Gastrocnemius medialis (tissue), 4 donors: ENCODE data around the gene HES5. TPM values are rescaled to one million over a fixed set of nuclear protein-coding genes. Genes with fewer than 3 reads are reported as not detected.

Experiments
- ATAC-seq, 2 donors: fragments of 150-250 bp; one replicate each; pipeline ENCODE4 v1.9.1; 2016
- DNase-seq, 2 donors: peaks; one replicate each; pipeline ENCODE4 v3.0.0-alpha.2; 2019
- H3K27ac ChIP-seq, 4 donors: fragments of 200-600 bp; sonication (generic); 1 replicate in 1 of 4; 2 replicates in 3 of 4; pipeline ENCODE4 v1.5.1; 2016 to 2018; ENCODE audit warnings: mild to moderate bottlenecking in 2 of 4, moderate library complexity in 1 of 4
- H3K27me3 ChIP-seq, 3 donors: fragments of 200-600 bp; sonication (generic) in 2 of 3; 1 replicate in 1 of 3; 2 replicates in 2 of 3; pipeline versions ENCODE4 v1.5.1 to v1.6.0; 2016 to 2019; ENCODE audit warnings: mild to moderate bottlenecking in 1 of 3, moderate library complexity in 1 of 3
- H3K36me3 ChIP-seq, 2 donors: fragments of 200-600 bp; sonication (generic) in 1 of 2; one replicate each; pipeline ENCODE4 v1.5.1; 2017 to 2018
- H3K4me1 ChIP-seq, 2 donors: fragments of 200-600 bp; sonication (generic) in 1 of 2; one replicate each; pipeline ENCODE4 v1.5.1; 2016 to 2017; ENCODE audit warnings: mild to moderate bottlenecking in 2 of 2
- H3K4me3 ChIP-seq, 4 donors: fragments of 200-600 bp; sonication (generic) in 3 of 4; 1 replicate in 1 of 4; 2 replicates in 3 of 4; pipeline ENCODE4 v1.5.1; 2016 to 2019; ENCODE audit warnings: mild to moderate bottlenecking in 2 of 4
- H3K9me3 ChIP-seq, 3 donors: fragments of 200-600 bp; sonication (generic) in 2 of 3; 1 replicate in 1 of 3; 2 replicates in 2 of 3; pipeline ENCODE4 v1.5.1; 2016 to 2019
- POLR2A ChIP-seq, 2 donors: fragments of 450-650 bp; IDR thresholded peaks; one replicate each; pipeline ENCODE4 v1.6.1; 2017; ENCODE audit warnings: antibody characterized with exemption in 2 of 2, mild to moderate bottlenecking in 2 of 2, moderate library complexity in 2 of 2
- in situ Hi-C, 4 donors: fragments of 200-750 bp; cut with MboI; loops; one replicate each; pipeline versions ENCODE4 v1.15.0 to v1.8.0; 2017; ENCODE audit warnings: low sequenced_read_pairs in 4 of 4
- intact Hi-C: fragments of 100-400 bp; cut with DNase I; formaldehyde crosslinking; loops from one replicate; pipeline ENCODE4 v1.15.1; 2023; ENCODE audit warnings: low total_unique reads
- total RNA-seq, 4 donors: library from RNA; depleted of rRNA; stranded (reverse); fragments of >200 nt; gene quantifications; one replicate each; pipeline versions ENCODE4 v1.1.0 to v1.2.3, GENCODE V29; 2016
- TF ChIP-seq, protein P1 (sequence below), 5 experiments: fragments of 450-650 bp in 3 of 5; fragments of 200-600 bp in 2 of 5; sonication (generic) in 2 of 5; IDR thresholded peaks in 4 of 5; conservative IDR thresholded peaks in 1 of 5; 1 replicate in 4 of 5; 2 replicates in 1 of 5; pipeline ENCODE4 v1.5.1; 2016 to 2019; ENCODE audit warnings: antibody characterized with exemption in 5 of 5, mild to moderate bottlenecking in 3 of 5, moderate library complexity in 3 of 5

The HES5 gene
- total RNA-seq, 4 donors from 2014 or later, result 0.49 TPM; not detected in 3

DNA sequence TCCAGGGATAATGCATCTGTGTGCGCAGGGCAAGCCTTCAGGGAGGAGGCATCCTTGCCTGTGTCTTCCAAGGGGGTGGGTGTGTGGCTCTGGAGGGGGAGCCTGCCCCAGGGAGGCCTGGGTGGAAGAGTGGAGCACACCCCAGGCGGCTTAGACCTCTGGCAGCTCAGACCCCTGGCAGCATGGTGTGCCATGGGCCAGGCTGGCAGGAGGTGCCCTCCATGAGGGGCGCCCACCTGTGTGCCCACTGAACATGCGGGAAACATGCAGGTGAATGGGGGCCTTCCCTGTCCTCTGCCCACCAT lies 2.6 kb downstream of the HES5 start:
- TF ChIP-seq POLR2A (IDR thresholded peaks at IDR 0.05), result no peak
- TF ChIP-seq, protein P1, sequence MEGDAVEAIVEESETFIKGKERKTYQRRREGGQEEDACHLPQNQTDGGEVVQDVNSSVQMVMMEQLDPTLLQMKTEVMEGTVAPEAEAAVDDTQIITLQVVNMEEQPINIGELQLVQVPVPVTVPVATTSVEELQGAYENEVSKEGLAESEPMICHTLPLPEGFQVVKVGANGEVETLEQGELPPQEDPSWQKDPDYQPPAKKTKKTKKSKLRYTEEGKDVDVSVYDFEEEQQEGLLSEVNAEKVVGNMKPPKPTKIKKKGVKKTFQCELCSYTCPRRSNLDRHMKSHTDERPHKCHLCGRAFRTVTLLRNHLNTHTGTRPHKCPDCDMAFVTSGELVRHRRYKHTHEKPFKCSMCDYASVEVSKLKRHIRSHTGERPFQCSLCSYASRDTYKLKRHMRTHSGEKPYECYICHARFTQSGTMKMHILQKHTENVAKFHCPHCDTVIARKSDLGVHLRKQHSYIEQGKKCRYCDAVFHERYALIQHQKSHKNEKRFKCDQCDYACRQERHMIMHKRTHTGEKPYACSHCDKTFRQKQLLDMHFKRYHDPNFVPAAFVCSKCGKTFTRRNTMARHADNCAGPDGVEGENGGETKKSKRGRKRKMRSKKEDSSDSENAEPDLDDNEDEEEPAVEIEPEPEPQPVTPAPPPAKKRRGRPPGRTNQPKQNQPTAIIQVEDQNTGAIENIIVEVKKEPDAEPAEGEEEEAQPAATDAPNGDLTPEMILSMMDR (IDR thresholded peaks at IDR 0.05 in 4 of 5, conservative IDR thresholded peaks at IDR 0.05 in 1 of 5), result no peak
- Histone ChIP-seq H3K4me3 (no peak overlapping the region), H3K27me3 (no peaks in the 10 kb centered on the region), H3K36me3 (no peaks in the 10 kb centered on the region), H3K9me3 (no peaks in the 10 kb centered on the region), H3K4me1 (peaks cover 81 to 85% of the 10 kb centered on the region in 2 donors), H3K27ac (peak overlapping the region; percentile 85 to 95 (median 88))
- in situ Hi-C loops, result loop anchor here in 1 of 4 donors (25.0 kb wide), 1 partner anchor 315 kb away; no protein-coding TSS in a partner anchor
- no peak for ATAC-seq
- intact Hi-C loops, result no loop called here
- DNase-seq, result no peak

GRCh38 chr1:2526824-2527555 lies 3.1 kb downstream of the HES5 start:
- DNase-seq, result peak; percentile 76 to 93
- H3K4me3 ChIP-seq, result peak overlapping the region; percentile 53 to 99 (median 81)
- no peaks in the 10 kb centered on the region for H3K27me3 ChIP-seq
- in situ Hi-C loops (loop anchor here in 1 of 4 donors (25.0 kb wide), 1 partner anchor 315 kb away; no protein-coding TSS in a partner anchor), intact Hi-C loops (loop anchor here (1.0 kb wide), 2 partner anchors 59 to 115 kb away; partner anchors contain the start of genes PEX10 and PRXL2B)
- no peak for TF ChIP-seq POLR2A (IDR thresholded peaks at IDR 0.05)
- TF ChIP-seq, protein P1 (IDR thresholded peaks at IDR 0.05 in 4 of 5, conservative IDR thresholded peaks at IDR 0.05 in 1 of 5), result no peak
- H3K4me1 ChIP-seq, result peaks cover 78 to 80% of the 10 kb centered on the region in 2 donors
- no peaks in the 10 kb centered on the region for H3K9me3 ChIP-seq
- peak overlapping the region; percentile 85 to 95 (median 88) for H3K27ac ChIP-seq
- ATAC-seq, result peak; percentile 21 to 42
- no peaks in the 10 kb centered on the region for H3K36me3 ChIP-seq

DNA sequence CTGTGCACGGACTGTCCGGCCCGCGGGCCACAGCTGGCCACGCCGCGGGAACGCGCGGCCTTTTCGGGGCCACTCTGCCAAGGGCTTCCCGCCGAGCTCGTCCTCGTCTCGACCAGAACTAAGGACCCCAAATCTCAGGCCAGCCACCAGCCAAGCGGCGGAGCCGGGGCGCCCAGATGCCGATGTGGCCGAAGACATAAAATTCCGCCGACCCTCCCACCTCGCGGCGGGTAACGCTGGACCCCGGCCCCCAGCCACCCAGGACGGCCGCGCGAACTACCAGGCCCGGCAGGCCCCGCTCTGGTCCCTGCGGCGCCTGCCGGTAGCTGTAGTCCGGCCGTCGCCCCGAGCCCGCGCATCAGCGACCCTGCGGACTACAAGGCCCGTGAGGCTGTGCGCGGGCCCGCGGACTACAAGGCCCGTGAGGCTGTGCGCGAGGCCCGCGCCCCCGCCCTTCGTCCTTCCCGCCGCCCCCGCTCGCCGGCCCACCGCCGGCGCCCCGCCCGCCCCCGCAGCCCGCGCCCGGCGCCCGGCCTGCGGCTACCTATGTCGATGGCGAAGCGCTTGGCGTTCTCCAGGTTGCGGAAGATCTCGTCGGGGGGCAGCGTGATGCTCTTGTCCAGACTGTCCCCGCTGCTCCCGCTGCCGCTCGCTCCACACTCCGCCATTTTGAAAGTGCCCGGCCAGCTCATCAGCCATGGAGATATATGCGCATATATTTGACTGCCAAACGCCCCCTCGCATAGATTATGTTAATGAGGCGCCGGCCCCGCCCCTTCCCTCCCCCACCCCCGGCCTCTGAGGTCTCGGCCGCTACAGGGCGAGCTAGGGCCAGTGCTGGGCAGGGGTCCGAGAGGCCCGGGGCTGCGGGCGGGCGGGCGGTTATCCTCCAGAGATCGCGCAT lies 3.9 kb downstream of the HES5 start, which contains the start of gene PANK4:
PANK4 (minus strand) TSS at position 677 of the 904 bp plus-strand sequence; CDS start at position 668, 9 bp downstream.
- TF ChIP-seq, protein P1 (IDR thresholded peaks at IDR 0.05 in 4 of 5, conservative IDR thresholded peaks at IDR 0.05 in 1 of 5), result no peak
- TF ChIP-seq POLR2A (IDR thresholded peaks at IDR 0.05), result peak; percentile 81 to 82
- H3K27ac ChIP-seq, result peak within 1 kb of the TSS; percentile 85 to 95 (median 88)
- in situ Hi-C loops, result loop anchor here in 1 of 4 donors (25.0 kb wide), 1 partner anchor 314 kb away; no protein-coding TSS in a partner anchor
- peaks cover 70 to 72% of the 10 kb centered on the region in 2 donors for H3K4me1 ChIP-seq
- no peaks in the 10 kb centered on the region for H3K27me3 ChIP-seq
- H3K36me3 ChIP-seq, result peaks cover 0 to 7% of the 10 kb centered on the region in 2 donors
- intact Hi-C loops, result loop anchor here (1.0 kb wide), 2 partner anchors 60 to 114 kb away; partner anchors contain the start of genes PEX10 and PRXL2B
- H3K4me3 ChIP-seq, result peak within 1 kb of the TSS; percentile 71 to 99 (median 95)
- DNase-seq (peak; percentile 90 to 91), ATAC-seq (peak; percentile 75 to 84)
- H3K9me3 ChIP-seq, result no peaks in the 10 kb centered on the region

- TF ChIP-seq POLR2A (IDR thresholded peaks at IDR 0.05), result no peak
- TF ChIP-seq, protein P1 (IDR thresholded peaks at IDR 0.05 in 4 of 5, conservative IDR thresholded peaks at IDR 0.05 in 1 of 5), result no peak
Observed at GRCh38 chr1:2525572-2525919, 4.5 kb downstream of the HES5 start.

More at GRCh38 chr1:2525572-2525919, 4.5 kb downstream of the HES5 start:
- intact Hi-C loops (no loop called here), in situ Hi-C loops (loop anchor here in 1 of 4 donors (25.0 kb wide), 1 partner anchor 313 kb away; no protein-coding TSS in a partner anchor)
- Histone ChIP-seq H3K9me3 (no peaks in the 10 kb centered on the region), H3K4me1 (peaks cover 63 to 66% of the 10 kb centered on the region in 2 donors), H3K36me3 (peaks cover 0 to 13% of the 10 kb centered on the region in 2 donors), H3K27ac (peak overlapping the region; percentile 85 to 95 (median 88)), H3K27me3 (no peaks in the 10 kb centered on the region), H3K4me3 (peak overlapping the region; percentile 71 to 99 (median 95))
- ATAC-seq, result no peak
- no peak for DNase-seq
